Fibroblast of mammary gland (primary cell): ENCODE results near the gene PTPRK.

ENCODE experiments used
- DNase-seq: peaks from one replicate; pipeline ENCODE4 v3.0.0-alpha.2; 2010; ENCODE audit warnings: low read depth
- H3K4me3 ChIP-seq: 2 replicates; pipeline ENCODE4 v1.5.1; 2011; ENCODE audit warnings: low read depth, mild to moderate bottlenecking, low read length, moderate library complexity; ENCODE audit not compliant: control insufficient read depth
- CTCF ChIP-seq: conservative IDR thresholded peaks from 2 replicates; pipeline ENCODE4 v1.5.1; 2011; ENCODE audit warnings: low read depth, low read length, inconsistent platforms; ENCODE audit not compliant: control insufficient read depth, insufficient read depth

Gene PTPRK

GRCh38 chr6:128024046-128024445 lies 496.4 kb downstream of the PTPRK start:
- H3K4me3 ChIP-seq: no peak overlapping the region
- DNase-seq: no peak
- TF ChIP-seq CTCF: no peak

GRCh38 chr6:128018821-128019220 lies 501.6 kb downstream of the PTPRK start:
- no peak overlapping the region for H3K4me3 ChIP-seq
- no peak for TF ChIP-seq CTCF
- no peak for DNase-seq

- no peak for TF ChIP-seq CTCF
- no peak for DNase-seq
- no peak overlapping the region for H3K4me3 ChIP-seq
Measured at GRCh38 chr6:128017288-128017687, 503.1 kb downstream of the PTPRK start.

GRCh38 chr6:128007658-128008057 lies 512.7 kb downstream of the PTPRK start:
- TF ChIP-seq CTCF: no peak
- DNase-seq: no peak
- no peak overlapping the region for H3K4me3 ChIP-seq

- no peak for TF ChIP-seq CTCF
- no peak overlapping the region for H3K4me3 ChIP-seq
- DNase-seq: peak; percentile 28
Measured at GRCh38 chr6:128005009-128005408, 515.4 kb downstream of the PTPRK start.

GRCh38 chr6:128000363-128000762 lies 520.0 kb downstream of the PTPRK start:
- no peak for TF ChIP-seq CTCF
- no peak for DNase-seq
- no peak overlapping the region for H3K4me3 ChIP-seq

- no peak for TF ChIP-seq CTCF
- no peak for DNase-seq
- no peak overlapping the region for H3K4me3 ChIP-seq
Measured at GRCh38 chr6:127998985-127999384, 521.4 kb downstream of the PTPRK start.
